Measurements from ENCODE around the gene KCNF1. TPM values are rescaled to one million over a fixed set of nuclear protein-coding genes. Genes with fewer than 3 reads are reported as not detected.

Gene KCNF1
- total RNA-seq, 1 experiment from 2014 or later = 0.29 TPM

GRCh38 chr2:10892316-10892715 lies 19.4 kb upstream of the KCNF1 start:
- H3K4me1 ChIP-seq = no peaks in the 10 kb centered on the region
- ChIA-PET CTCF (no interaction called here), POLR2A (no interaction called here)
- H3K4me1 Mint-ChIP-seq (ENCODE audit: low read depth, unreplicated experiment) = no peaks in the 10 kb centered on the region
- H3K27me3 ChIP-seq (replicated peaks; ENCODE audit: control insufficient read depth, insufficient read depth, low read length) = no peaks in the 10 kb centered on the region
- no peak overlapping the region for H3K27ac Mint-ChIP-seq (ENCODE audit: unreplicated experiment)
- no peak overlapping the region for H3K4me3 Mint-ChIP-seq (ENCODE audit: unreplicated experiment)
- intact Hi-C loops (cut with micrococcal nuclease; ENCODE audit: unreplicated experiment) = no loop called here
- TF ChIP-seq CTCF (IDR thresholded peaks at IDR 0.05; ENCODE audit: insufficient read depth in 1 of 2, low read depth in 1 of 2, low read length in 1 of 2, severe bottlenecking in 1 of 2, unreplicated experiment in 1 of 2) = no peak
- H3K36me3 Mint-ChIP-seq (ENCODE audit: insufficient read depth, unreplicated experiment) = no peaks in the 10 kb centered on the region
- no peaks in the 10 kb centered on the region for H3K36me3 ChIP-seq (ENCODE audit: control insufficient read depth, insufficient read depth, low read length)
- peaks cover 10% of the 10 kb centered on the region for H3K9me3 Mint-ChIP-seq (ENCODE audit: unreplicated experiment)
- no peaks in the 10 kb centered on the region for H3K9me3 ChIP-seq
- H3K27me3 Mint-ChIP-seq (ENCODE audit: insufficient read depth, unreplicated experiment) = peaks cover 10% of the 10 kb centered on the region
- DNase-seq = no peak
- no peak overlapping the region for H3K4me3 ChIP-seq (ENCODE audit: low read depth, low read length)
- no TSS peak for BruUV-seq (replicated peaks)

GRCh38 chr2:10892796-10893350 lies 18.9 kb upstream of the KCNF1 start:
- Histone ChIP-seq H3K36me3 (ENCODE audit: control insufficient read depth, insufficient read depth, low read length) (no peaks in the 10 kb centered on the region), H3K27me3 (replicated peaks; ENCODE audit: control insufficient read depth, insufficient read depth, low read length) (no peaks in the 10 kb centered on the region), H3K4me1 (no peaks in the 10 kb centered on the region), H3K4me3 (ENCODE audit: low read depth, low read length) (no peak overlapping the region), H3K9me3 (no peaks in the 10 kb centered on the region)
- POLR2A ChIA-PET = no interaction called here
- H3K27ac Mint-ChIP-seq (ENCODE audit: unreplicated experiment) = no peak overlapping the region
- no peak overlapping the region for H3K4me3 Mint-ChIP-seq (ENCODE audit: unreplicated experiment)
- no peaks in the 10 kb centered on the region for H3K4me1 Mint-ChIP-seq (ENCODE audit: low read depth, unreplicated experiment)
- peaks cover 10% of the 10 kb centered on the region for H3K9me3 Mint-ChIP-seq (ENCODE audit: unreplicated experiment)
- intact Hi-C loops (cut with micrococcal nuclease; ENCODE audit: unreplicated experiment) = no loop called here
- no peaks in the 10 kb centered on the region for H3K36me3 Mint-ChIP-seq (ENCODE audit: insufficient read depth, unreplicated experiment)
- CTCF ChIA-PET = no interaction called here
- peaks cover 10% of the 10 kb centered on the region for H3K27me3 Mint-ChIP-seq (ENCODE audit: insufficient read depth, unreplicated experiment)
- DNase-seq = no peak
- BruUV-seq (replicated peaks) = no TSS peak
- no peak for TF ChIP-seq CTCF (IDR thresholded peaks at IDR 0.05; ENCODE audit: insufficient read depth in 1 of 2, low read depth in 1 of 2, low read length in 1 of 2, severe bottlenecking in 1 of 2, unreplicated experiment in 1 of 2)

- Mint-ChIP-seq H3K4me1 (ENCODE audit: low read depth, unreplicated experiment) (no peaks in the 10 kb centered on the region), H3K4me3 (ENCODE audit: unreplicated experiment) (no peak overlapping the region), H3K27ac (ENCODE audit: unreplicated experiment) (no peak overlapping the region), H3K9me3 (ENCODE audit: unreplicated experiment) (peaks cover 10% of the 10 kb centered on the region), H3K36me3 (ENCODE audit: insufficient read depth, unreplicated experiment) (no peaks in the 10 kb centered on the region), H3K27me3 (ENCODE audit: insufficient read depth, unreplicated experiment) (peaks cover 12% of the 10 kb centered on the region)
- H3K36me3 ChIP-seq (ENCODE audit: control insufficient read depth, insufficient read depth, low read length) = no peaks in the 10 kb centered on the region
- DNase-seq = no peak
- H3K9me3 ChIP-seq = no peaks in the 10 kb centered on the region
- POLR2A ChIA-PET = no interaction called here
- BruUV-seq (replicated peaks) = no TSS peak
- no peak overlapping the region for H3K4me3 ChIP-seq (ENCODE audit: low read depth, low read length)
- no peaks in the 10 kb centered on the region for H3K27me3 ChIP-seq (replicated peaks; ENCODE audit: control insufficient read depth, insufficient read depth, low read length)
- intact Hi-C loops (cut with micrococcal nuclease; ENCODE audit: unreplicated experiment) = no loop called here
- no peak for TF ChIP-seq CTCF (IDR thresholded peaks at IDR 0.05; ENCODE audit: insufficient read depth in 1 of 2, low read depth in 1 of 2, low read length in 1 of 2, severe bottlenecking in 1 of 2, unreplicated experiment in 1 of 2)
- CTCF ChIA-PET = interaction anchor here (1.3 kb wide), 1 partner anchor 17 kb away, joined by 5 read pairs; the partner anchor contains the start of gene KCNF1
- H3K4me1 ChIP-seq = no peaks in the 10 kb centered on the region
These were observed 17.3 kb upstream of the KCNF1 start for GRCh38 chr2:10894264-10894935.
